Epidermal melanocyte (primary cell): ENCODE measurements around the gene ANKRD33B.
"Not testable (repeated sequence)": the region's sequence is repeated elsewhere in the genome, so short reads cannot be mapped to it uniquely, and the experiment has no call there.

Source experiments
- DNase-seq: peaks from one replicate; pipeline ENCODE4 v3.0.0; 2011; ENCODE audit warnings: low spot score; ENCODE audit not compliant: insufficient read length

ANKRD33B gene

GRCh38 chr5:10591966-10592365, 28.1 kb downstream of the ANKRD33B start:
- no peak for DNase-seq

DNA sequence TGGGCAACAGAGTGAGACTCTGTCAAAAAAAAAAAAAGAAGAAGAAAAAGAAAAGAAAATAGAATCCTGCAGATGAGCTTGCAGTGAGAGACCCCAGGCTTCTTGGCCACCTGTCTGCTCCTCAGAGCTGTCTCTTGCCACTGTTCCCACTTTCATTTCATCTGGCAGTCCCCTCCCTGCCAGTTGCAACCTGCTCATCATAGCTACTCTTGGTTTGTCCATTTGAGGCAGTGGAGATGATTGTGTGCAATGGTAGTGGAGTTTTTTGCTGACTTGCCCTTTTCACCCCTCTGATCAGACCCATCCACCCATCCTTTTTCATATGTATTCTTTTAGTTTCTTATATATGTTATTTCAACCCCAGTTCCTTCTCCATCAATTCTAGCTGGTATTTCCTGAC, 28.7 kb downstream of the ANKRD33B start:
- no peak for DNase-seq

GRCh38 chr5:10593531-10594181, 29.8 kb downstream of the ANKRD33B start:
- no peak for DNase-seq

DNA sequence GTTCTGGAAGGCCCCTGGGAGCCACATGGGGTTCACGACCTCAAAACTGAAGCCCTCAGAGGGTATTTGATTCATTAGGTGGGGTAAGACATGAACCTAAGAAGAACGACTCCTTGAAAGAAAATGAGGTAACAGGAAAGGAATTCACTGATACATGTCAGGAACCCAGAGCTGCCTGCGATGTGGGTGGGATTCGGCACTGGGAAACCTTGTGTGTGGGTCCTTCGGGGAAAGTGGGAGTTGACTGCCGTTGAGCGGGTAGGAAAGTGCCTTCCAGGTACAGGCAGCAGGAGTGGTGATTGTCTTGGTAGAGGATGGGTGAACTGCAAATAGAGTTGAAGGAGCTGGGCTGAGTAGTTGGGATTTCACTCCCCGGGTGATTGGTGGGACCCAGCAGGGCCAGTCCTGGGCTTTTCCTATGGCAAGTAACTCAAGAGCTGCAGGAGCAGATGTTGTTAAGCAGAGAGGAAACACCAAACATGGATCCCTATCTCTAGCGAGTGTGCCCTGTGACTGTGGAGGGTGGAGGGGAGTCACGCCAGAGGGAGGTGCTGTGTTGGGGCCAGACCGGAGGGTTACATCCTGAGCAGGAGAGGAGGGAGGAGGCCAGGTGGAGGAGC, 30.8 kb downstream of the ANKRD33B start:
- no peak for DNase-seq

- DNase-seq: no peak
These were observed 31.4 kb downstream of the ANKRD33B start for GRCh38 chr5:10595293-10595671.

DNA sequence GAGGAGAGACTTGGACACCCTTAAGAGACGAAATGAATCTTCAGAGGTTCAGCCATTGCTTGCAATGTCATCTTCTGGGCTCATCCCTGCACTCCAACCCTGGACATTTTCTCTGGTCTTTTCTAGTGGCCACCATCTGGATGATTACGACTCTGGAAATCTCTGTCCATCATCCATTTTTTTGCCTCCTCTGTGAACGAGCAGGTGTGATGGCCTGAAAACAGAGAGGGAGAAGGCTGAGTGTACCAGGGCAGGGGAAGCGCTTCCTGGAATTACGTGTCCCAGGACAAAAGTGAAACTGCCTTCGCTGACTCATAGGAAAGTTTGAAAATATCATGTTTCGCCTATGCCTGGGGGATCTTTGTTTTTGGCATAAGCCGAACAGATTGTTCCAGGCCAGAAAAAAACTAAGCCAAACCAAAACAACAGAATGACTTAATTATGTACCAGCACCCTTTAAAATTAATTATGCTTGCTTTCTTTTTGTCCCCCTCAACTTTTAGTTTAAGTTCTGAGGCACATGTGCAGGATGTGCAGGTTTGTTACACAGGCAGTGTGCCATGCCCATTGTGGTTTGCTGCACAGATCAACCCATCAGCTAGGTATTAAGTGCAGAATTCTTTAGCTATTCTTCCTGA, 31.9 kb downstream of the ANKRD33B start:
- peak; percentile 73 for DNase-seq

GRCh38 chr5:10596310-10596703, 32.4 kb downstream of the ANKRD33B start:
- no peak for DNase-seq

DNA sequence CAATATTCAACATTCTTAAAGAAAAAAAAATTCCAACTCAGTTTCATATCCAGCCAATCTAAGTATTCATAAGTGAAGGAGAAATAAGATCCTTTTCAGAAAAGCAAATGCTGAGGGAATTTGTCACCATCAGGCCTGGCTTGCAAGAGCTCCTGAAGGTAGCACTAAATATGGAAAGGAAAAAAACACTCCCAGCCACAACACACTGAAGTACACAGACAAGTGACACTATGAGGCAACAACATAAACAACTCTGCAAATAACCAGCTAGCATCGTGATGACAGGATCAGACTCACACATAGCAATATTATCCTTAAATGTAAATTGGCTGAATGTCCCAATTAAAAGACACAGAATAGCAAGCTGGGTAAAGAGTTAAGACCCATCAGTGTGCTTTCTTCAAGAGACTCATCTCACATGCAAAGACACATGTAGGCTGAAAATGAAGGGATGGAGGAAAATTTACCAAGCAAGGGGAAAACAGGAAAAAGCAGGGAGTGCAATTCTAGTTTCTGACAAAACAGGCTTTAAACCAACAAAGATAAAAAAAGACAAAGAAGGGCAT, 33.1 kb downstream of the ANKRD33B start:
- no peak for DNase-seq

DNA sequence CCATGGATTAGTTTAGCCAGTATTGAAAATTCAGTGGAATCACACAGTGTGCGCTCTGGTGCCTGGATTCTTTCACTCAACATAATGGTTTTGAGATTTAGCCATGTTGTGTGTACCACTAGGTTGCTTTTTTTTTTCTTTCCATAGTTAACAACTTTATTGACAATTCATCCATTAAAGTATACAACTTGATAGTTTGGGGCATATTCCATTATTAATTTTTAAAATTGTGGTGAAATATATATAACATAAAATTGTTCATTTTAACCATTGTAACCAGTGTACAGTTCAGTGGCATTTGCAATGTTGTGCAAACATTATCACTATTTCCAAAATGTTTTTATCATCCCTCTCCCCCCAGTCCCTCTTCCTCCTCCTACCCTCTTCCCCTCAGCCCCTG, 35.2 kb downstream of the ANKRD33B start:
- DNase-seq: no peak

DNA sequence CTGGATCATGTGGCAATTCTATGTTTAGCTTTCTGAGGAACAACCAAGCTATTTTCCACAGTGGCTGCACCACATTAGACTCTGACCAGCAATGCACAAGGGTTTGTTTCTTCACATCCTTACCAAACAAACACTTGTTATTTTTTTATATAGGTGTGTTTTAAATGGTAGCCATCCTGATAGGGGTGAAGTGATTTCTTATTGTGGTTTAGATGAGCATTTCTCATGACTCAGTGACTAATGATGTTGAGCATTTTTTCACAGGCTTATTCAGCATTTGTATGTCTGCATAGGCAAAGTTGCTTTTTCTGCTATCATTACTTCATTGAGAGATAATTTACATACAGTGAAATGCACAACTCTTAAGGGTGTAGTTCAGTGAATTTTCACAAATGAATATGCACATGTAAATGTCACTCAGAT, 36.0 kb downstream of the ANKRD33B start:
- no peak for DNase-seq

- no peak for DNase-seq
These were observed 36.9 kb downstream of the ANKRD33B start for GRCh38 chr5:10600626-10601245.

DNA sequence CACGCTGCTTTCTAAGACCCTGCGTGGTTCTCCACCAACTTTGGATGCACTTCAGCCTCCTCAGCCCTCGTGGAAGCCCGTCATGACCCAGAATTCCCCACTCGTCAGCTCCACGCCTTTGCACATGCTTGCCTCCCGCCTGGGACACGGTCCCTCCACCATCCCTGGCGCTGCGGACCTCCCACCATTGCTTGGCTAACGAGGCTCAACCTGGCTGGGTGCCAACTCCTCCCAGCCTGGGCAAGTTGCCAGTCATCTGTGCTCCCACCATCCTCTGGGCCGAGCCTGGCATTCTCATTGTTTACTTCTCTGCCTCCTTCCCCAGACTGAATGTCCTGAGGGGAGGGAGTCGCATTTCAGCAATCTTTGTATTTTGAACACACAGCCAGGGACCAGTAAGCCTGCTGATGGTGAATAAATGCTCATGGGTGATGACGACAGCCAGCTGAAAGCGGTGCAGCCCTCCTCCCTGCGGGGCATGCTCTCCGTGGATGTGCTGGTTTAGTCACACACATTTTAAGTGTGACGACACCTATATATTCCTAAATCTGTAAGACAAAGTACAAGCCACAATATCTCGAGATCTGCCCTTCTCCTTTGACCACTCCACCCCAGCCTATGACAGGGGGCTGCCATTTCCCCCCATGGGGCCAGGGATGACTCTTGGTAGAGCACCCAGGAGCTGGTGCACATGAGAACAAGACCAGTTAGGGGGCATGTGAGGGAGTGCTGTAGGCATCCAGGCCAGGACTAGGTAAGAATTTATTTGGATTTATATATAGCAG, 37.6 kb downstream of the ANKRD33B start:
- DNase-seq: peak; percentile 66

GRCh38 chr5:10602031-10602806, 38.3 kb downstream of the ANKRD33B start:
- no peak for DNase-seq

- DNase-seq: no peak
These were observed 41.1 kb downstream of the ANKRD33B start for GRCh38 chr5:10604975-10605374.

- not testable (repeated sequence) for DNase-seq
These were observed 42.8 kb downstream of the ANKRD33B start for GRCh38 chr5:10606632-10607022.

GRCh38 chr5:10607023-10607665, 43.3 kb downstream of the ANKRD33B start:
- DNase-seq: no peak

DNA sequence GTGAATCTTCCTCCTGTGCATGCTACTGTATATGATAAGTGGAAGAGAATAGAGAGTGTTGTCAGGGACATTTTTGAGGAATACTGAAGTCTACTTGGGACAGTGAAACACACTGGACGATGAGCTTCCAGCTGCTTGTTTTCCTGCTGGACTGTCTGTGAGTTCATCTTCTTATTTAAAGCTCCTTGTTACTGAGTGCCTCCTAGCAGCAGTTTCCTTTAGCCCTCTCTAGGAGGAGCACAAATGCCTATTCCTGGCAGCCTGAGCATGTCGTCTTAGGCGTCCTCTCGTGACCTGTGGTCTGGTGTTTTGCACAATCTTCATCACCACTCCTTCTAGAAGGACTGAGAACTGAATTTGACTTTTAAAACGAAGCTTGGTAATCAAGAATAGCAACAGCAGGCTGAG, 43.8 kb downstream of the ANKRD33B start:
- no peak for DNase-seq

GRCh38 chr5:10608081-10608480, 44.2 kb downstream of the ANKRD33B start:
- DNase-seq: not testable (repeated sequence)

GRCh38 chr5:10610058-10610457, 46.2 kb downstream of the ANKRD33B start:
- DNase-seq: no peak

- DNase-seq: no peak
These were observed 47.4 kb downstream of the ANKRD33B start for GRCh38 chr5:10611290-10611689.
